Measurements from ENCODE around the gene GBF1. TPM values are rescaled to one million over a fixed set of nuclear protein-coding genes. Genes with fewer than 3 reads are reported as not detected.

GBF1 gene
- total and polyA plus RNA-seq, 2 experiments from 2014 or later: 43.1 to 55.4 TPM

DNA sequence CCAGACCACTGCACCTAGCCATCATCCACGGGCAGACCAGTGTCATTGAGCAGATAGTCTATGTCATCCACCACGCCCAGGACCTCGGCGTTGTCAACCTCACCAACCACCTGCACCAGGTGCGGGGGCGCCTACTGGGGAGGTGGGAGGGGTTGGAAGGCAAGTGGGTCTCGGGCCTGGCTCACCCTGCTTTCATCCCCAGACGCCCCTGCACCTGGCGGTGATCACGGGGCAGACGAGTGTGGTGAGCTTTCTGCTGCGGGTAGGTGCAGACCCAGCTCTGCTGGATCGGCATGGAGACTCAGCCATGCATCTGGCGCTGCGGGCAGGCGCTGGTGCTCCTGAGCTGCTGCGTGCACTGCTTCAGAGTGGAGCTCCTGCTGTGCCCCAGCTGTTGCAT, 154.7 kb downstream of the GBF1 start:
- Histone ChIP-seq H2AFZ (no peak overlapping the region), H3K36me3 (replicated peaks; ENCODE audit: insufficient read depth, low read depth) (no peaks in the 10 kb centered on the region), H3K4me1 (ENCODE audit: insufficient read depth) (peaks cover 16% of the 10 kb centered on the region), H3K27me3 (no peaks in the 10 kb centered on the region), H3K79me2 (peaks cover 11% of the 10 kb centered on the region), H4K20me1 (ENCODE audit: insufficient read depth, poor library complexity, severe bottlenecking) (no peaks in the 10 kb centered on the region), H3K4me2 (peak overlapping the region; percentile 97), H3K9me2 (replicated peaks; ENCODE audit: insufficient read depth) (no peaks in the 10 kb centered on the region), H3K4me3 (no peak overlapping the region), H3K9me3 (ENCODE audit: low read depth) (no peaks in the 10 kb centered on the region), H3K27ac (peak overlapping the region; percentile 57)
- no peak for DNase-seq (ENCODE audit: low spot score)
- TF ChIP-seq CTCF (IDR thresholded peaks at IDR 0.05; ENCODE audit: poor library complexity): no peak
- TF ChIP-seq EZH2 (IDR thresholded peaks at IDR 0.05; ENCODE audit: borderline replicate concordance): no peak
- no peak for TF ChIP-seq EZH2phosphoT487 (IDR thresholded peaks at IDR 0.05; ENCODE audit: low read depth, severe bottlenecking, unreplicated experiment)
- whole genome bisulfite sequencing (ENCODE audit: low lambda C conversion rate, missing lambda C conversion rate): 98% methylated on average over 17 of the region's 17 CpGs

DNA sequence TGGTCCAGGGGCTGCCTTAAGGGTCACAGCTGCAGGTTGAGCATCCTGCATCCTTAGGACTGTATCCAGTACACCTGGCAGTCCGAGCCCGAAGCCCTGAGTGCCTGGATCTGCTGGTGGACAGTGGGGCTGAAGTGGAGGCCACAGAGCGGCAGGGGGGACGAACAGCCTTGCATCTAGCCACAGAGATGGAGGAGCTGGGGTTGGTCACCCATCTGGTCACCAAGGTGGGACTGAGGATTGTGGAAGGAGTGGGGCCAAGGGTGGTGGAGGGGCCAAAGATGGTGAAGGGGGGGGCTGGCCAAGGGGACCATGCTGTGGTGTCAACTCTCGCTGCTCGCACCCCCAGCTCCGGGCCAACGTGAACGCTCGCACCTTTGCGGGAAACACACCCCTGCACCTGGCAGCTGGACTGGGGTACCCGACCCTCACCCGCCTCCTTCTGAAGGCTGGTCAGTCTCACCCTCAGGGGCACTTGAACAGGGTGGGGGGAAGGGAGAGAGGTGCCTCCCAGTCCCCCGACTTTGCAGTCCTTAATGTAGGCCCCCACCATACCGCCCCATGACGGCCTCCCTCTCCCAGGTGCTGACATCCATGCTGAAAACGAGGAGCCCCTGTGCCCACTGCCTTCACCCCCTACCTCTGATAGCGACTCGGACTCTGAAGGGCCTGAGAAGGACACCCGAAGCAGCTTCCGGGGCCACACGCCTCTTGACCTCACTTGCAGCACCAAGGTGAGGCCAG, 155.4 kb downstream of the GBF1 start:
- no peak overlapping the region for H3K27ac ChIP-seq

DNA sequence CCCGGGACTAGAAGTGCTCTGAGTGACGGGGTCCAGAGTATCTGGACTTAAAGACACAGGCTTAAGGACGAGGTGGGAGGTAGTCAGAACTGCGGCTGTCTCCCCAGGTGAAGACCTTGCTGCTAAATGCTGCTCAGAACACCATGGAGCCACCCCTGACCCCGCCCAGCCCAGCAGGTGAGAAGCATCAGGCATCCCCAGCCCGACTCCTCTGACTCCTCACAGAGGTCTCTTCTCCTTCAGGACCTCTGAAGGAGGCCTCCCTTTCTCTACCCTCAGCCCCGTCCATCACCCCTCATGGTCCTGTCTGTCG, 156.0 kb downstream of the GBF1 start:
- H3K79me2 ChIP-seq: peaks cover 6% of the 10 kb centered on the region
- H3K27ac ChIP-seq: no peak overlapping the region
- no peaks in the 10 kb centered on the region for H3K27me3 ChIP-seq
- no peaks in the 10 kb centered on the region for H3K9me3 ChIP-seq (ENCODE audit: low read depth)
- H4K20me1 ChIP-seq (ENCODE audit: insufficient read depth, poor library complexity, severe bottlenecking): no peaks in the 10 kb centered on the region
- TF ChIP-seq EZH2 (IDR thresholded peaks at IDR 0.05; ENCODE audit: borderline replicate concordance): no peak
- H3K9me2 ChIP-seq (replicated peaks; ENCODE audit: insufficient read depth): no peaks in the 10 kb centered on the region
- H3K4me2 ChIP-seq: no peak overlapping the region
- peaks cover 11% of the 10 kb centered on the region for H3K4me1 ChIP-seq (ENCODE audit: insufficient read depth)
- no peak overlapping the region for H2AFZ ChIP-seq
- no peak overlapping the region for H3K4me3 ChIP-seq
- WGBS (ENCODE audit: low lambda C conversion rate, missing lambda C conversion rate): 87% methylated on average over 8 of the region's 8 CpGs
- DNase-seq (ENCODE audit: low spot score): no peak
- H3K36me3 ChIP-seq (replicated peaks; ENCODE audit: insufficient read depth, low read depth): no peaks in the 10 kb centered on the region

More for the DNA sequence above, 155.4 kb downstream of the GBF1 start:
- Histone ChIP-seq H2AFZ (no peak overlapping the region), H3K27me3 (no peaks in the 10 kb centered on the region), H3K4me3 (no peak overlapping the region), H3K4me2 (no peak overlapping the region), H3K36me3 (replicated peaks; ENCODE audit: insufficient read depth, low read depth) (no peaks in the 10 kb centered on the region), H3K9me3 (ENCODE audit: low read depth) (no peaks in the 10 kb centered on the region), H3K4me1 (ENCODE audit: insufficient read depth) (peaks cover 16% of the 10 kb centered on the region), H3K79me2 (peaks cover 11% of the 10 kb centered on the region), H4K20me1 (ENCODE audit: insufficient read depth, poor library complexity, severe bottlenecking) (no peaks in the 10 kb centered on the region), H3K9me2 (replicated peaks; ENCODE audit: insufficient read depth) (no peaks in the 10 kb centered on the region)
- TF ChIP-seq EZH2phosphoT487 (IDR thresholded peaks at IDR 0.05; ENCODE audit: low read depth, severe bottlenecking, unreplicated experiment) (no peak), CTCF (IDR thresholded peaks at IDR 0.05; ENCODE audit: poor library complexity) (no peak), EZH2 (IDR thresholded peaks at IDR 0.05; ENCODE audit: borderline replicate concordance) (no peak)
- WGBS (ENCODE audit: low lambda C conversion rate, missing lambda C conversion rate): 96% methylated on average over 20 of the region's 22 CpGs
- DNase-seq (ENCODE audit: low spot score): no peak

DNA sequence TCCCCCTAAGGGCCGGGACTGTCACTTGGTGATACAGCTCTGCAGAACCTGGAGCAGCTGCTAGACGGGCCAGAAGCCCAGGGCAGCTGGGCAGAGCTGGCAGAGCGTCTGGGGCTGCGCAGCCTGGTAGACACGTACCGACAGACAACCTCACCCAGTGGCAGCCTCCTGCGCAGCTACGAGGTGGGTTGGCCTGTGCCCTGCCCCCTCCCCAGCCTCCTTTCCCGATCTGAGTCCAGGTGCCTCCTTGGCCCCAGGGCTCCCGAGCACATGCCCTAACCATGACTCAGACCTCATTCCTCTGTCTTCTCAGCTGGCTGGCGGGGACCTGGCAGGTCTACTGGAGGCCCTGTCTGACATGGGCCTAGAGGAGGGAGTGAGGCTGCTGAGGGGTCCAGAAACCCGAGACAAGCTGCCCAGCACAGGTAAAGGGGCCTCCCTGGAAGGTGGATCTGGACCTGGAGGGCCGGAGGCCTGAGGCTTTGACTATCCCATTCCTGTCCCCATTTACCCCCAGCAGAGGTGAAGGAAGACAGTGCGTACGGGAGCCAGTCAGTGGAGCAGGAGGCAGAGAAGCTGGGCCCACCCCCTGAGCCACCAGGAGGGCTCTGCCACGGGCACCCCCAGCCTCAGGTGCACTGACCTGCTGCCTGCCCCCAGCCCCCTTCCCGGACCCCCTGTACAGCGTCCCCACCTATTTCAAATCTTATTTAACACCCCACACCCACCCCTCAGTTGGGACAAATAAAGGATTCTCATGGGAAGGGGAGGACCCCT, 156.6 kb downstream of the GBF1 start:
- Histone ChIP-seq H3K4me3 (no peak overlapping the region), H3K27ac (no peak overlapping the region), H3K4me2 (no peak overlapping the region), H3K36me3 (replicated peaks; ENCODE audit: insufficient read depth, low read depth) (no peaks in the 10 kb centered on the region), H3K79me2 (no peaks in the 10 kb centered on the region), H2AFZ (no peak overlapping the region), H3K27me3 (no peaks in the 10 kb centered on the region), H4K20me1 (ENCODE audit: insufficient read depth, poor library complexity, severe bottlenecking) (no peaks in the 10 kb centered on the region), H3K9me2 (replicated peaks; ENCODE audit: insufficient read depth) (no peaks in the 10 kb centered on the region), H3K4me1 (ENCODE audit: insufficient read depth) (peaks cover 8% of the 10 kb centered on the region), H3K9me3 (ENCODE audit: low read depth) (no peaks in the 10 kb centered on the region)
- WGBS (ENCODE audit: low lambda C conversion rate, missing lambda C conversion rate): 72% methylated on average over 15 of the region's 18 CpGs
- no peak for TF ChIP-seq CTCF (IDR thresholded peaks at IDR 0.05; ENCODE audit: poor library complexity)
- TF ChIP-seq EZH2phosphoT487 (IDR thresholded peaks at IDR 0.05; ENCODE audit: low read depth, severe bottlenecking, unreplicated experiment): no peak
- TF ChIP-seq EZH2 (IDR thresholded peaks at IDR 0.05; ENCODE audit: borderline replicate concordance): no peak
- peak; percentile 70 for DNase-seq (ENCODE audit: low spot score)

All from hepatocyte (in vitro differentiated cells).